ENCODE results near the gene RETREG1. TPM values are rescaled to one million over a fixed set of nuclear protein-coding genes. Genes with fewer than 3 reads are reported as not detected.
A peak's percentile ranks its signal among the peaks of the same experiment; 100 is the strongest.

Gene RETREG1
- total and polyA plus RNA-seq, 2 experiments from 2014 or later: 2.3 to 3.6 TPM

DNA sequence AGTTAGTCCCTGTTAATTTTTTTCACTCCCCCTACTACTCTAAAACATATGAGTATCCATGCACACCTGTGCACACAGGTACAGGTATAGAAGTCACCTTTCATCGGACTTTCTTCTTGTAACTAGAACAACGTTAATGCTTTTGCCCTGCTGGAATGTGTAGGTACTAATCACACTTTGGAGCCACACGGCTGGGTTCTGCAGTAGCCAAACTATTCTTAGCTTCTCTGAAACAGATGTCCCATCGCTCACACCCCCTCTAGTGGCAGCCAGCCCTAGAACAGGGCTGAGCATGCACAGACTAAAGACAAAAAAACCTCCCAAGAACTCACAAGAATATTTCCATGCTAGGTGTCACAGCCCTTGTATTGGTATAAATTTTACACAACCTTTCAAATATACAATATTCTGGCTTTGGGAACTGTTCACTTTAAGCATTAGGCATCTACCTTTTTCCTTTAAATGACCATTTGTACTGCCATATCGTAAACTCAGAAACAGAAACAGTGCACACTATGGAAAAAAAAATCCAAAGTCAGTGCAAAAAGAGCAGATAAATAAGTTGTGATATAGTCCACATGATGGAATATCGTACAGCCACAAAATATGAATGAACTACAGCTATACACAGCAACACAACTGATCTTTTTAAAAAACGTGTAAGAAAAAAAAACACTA is 64.0 kb downstream of the RETREG1 start:
- Histone ChIP-seq H3K4me3 (no peak overlapping the region), H3K9me2 (ENCODE audit: insufficient read depth) (no peaks in the 10 kb centered on the region), H3K4me2 (no peak overlapping the region), H2AFZ (no peak overlapping the region), H3K27ac (ENCODE audit: low read depth) (no peak overlapping the region), H3K27me3 (ENCODE audit: insufficient read depth) (no peaks in the 10 kb centered on the region), H4K20me1 (replicated peaks; ENCODE audit: insufficient read depth) (no peaks in the 10 kb centered on the region), H3F3A (replicated peaks; ENCODE audit: low read depth) (no peaks in the 10 kb centered on the region), H3K36me3 (ENCODE audit: insufficient read depth) (no peaks in the 10 kb centered on the region), H3K4me1 (ENCODE audit: insufficient read depth) (no peaks in the 10 kb centered on the region), H3K79me2 (replicated peaks; ENCODE audit: insufficient read depth) (no peaks in the 10 kb centered on the region)
- peaks cover 3% of the 10 kb centered on the region for H3K4me1 Mint-ChIP-seq
- peak; percentile 99 for ATAC-seq
- H3K36me3 Mint-ChIP-seq (ENCODE audit: low read depth): no peaks in the 10 kb centered on the region
- DNase-seq (ENCODE audit: low spot score): peak; percentile 93
- H3K4me3 Mint-ChIP-seq: no peak overlapping the region
- no peaks in the 10 kb centered on the region; the same call in 2 of the 3 replicates for H3K9me3 Mint-ChIP-seq
- no peak for TF ChIP-seq EZH2 (IDR thresholded peaks at IDR 0.05; ENCODE audit: low read depth, unreplicated experiment)
- TF ChIP-seq ZNF331 (CRISPR knock-in tag; IDR thresholded peaks at IDR 0.05; ENCODE audit: low read depth): peak; percentile 89
- TF ChIP-seq EZH2phosphoT487 (IDR thresholded peaks at IDR 0.05; ENCODE audit: unreplicated experiment): no peak
- no peak for TF ChIP-seq STAT1 (IDR thresholded peaks at IDR 0.05; ENCODE audit: unreplicated experiment)
- no peak for TF ChIP-seq CREB1 (CRISPR knock-in tag; IDR thresholded peaks at IDR 0.05; ENCODE audit: low read depth)
- no peak for TF ChIP-seq ZNF114 (CRISPR knock-in tag; IDR thresholded peaks at IDR 0.05)
- TF ChIP-seq, protein P1, sequence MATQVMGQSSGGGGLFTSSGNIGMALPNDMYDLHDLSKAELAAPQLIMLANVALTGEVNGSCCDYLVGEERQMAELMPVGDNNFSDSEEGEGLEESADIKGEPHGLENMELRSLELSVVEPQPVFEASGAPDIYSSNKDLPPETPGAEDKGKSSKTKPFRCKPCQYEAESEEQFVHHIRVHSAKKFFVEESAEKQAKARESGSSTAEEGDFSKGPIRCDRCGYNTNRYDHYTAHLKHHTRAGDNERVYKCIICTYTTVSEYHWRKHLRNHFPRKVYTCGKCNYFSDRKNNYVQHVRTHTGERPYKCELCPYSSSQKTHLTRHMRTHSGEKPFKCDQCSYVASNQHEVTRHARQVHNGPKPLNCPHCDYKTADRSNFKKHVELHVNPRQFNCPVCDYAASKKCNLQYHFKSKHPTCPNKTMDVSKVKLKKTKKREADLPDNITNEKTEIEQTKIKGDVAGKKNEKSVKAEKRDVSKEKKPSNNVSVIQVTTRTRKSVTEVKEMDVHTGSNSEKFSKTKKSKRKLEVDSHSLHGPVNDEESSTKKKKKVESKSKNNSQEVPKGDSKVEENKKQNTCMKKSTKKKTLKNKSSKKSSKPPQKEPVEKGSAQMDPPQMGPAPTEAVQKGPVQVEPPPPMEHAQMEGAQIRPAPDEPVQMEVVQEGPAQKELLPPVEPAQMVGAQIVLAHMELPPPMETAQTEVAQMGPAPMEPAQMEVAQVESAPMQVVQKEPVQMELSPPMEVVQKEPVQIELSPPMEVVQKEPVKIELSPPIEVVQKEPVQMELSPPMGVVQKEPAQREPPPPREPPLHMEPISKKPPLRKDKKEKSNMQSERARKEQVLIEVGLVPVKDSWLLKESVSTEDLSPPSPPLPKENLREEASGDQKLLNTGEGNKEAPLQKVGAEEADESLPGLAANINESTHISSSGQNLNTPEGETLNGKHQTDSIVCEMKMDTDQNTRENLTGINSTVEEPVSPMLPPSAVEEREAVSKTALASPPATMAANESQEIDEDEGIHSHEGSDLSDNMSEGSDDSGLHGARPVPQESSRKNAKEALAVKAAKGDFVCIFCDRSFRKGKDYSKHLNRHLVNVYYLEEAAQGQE (IDR thresholded peaks at IDR 0.05; ENCODE audit: unreplicated experiment): no peak
- no peak for TF ChIP-seq NANOG (IDR thresholded peaks at IDR 0.05; ENCODE audit: borderline replicate concordance)
- TF ChIP-seq, protein P2, sequence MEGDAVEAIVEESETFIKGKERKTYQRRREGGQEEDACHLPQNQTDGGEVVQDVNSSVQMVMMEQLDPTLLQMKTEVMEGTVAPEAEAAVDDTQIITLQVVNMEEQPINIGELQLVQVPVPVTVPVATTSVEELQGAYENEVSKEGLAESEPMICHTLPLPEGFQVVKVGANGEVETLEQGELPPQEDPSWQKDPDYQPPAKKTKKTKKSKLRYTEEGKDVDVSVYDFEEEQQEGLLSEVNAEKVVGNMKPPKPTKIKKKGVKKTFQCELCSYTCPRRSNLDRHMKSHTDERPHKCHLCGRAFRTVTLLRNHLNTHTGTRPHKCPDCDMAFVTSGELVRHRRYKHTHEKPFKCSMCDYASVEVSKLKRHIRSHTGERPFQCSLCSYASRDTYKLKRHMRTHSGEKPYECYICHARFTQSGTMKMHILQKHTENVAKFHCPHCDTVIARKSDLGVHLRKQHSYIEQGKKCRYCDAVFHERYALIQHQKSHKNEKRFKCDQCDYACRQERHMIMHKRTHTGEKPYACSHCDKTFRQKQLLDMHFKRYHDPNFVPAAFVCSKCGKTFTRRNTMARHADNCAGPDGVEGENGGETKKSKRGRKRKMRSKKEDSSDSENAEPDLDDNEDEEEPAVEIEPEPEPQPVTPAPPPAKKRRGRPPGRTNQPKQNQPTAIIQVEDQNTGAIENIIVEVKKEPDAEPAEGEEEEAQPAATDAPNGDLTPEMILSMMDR (conservative IDR thresholded peaks at IDR 0.05; ENCODE audit: low read depth in 2 of 2): peak; percentile 86 to 89
- no peak for TF ChIP-seq POLR2AphosphoS5 (IDR thresholded peaks at IDR 0.05; ENCODE audit: low read depth)
- TF ChIP-seq ETS1 (IDR thresholded peaks at IDR 0.05): no peak
- TF ChIP-seq, protein P3, sequence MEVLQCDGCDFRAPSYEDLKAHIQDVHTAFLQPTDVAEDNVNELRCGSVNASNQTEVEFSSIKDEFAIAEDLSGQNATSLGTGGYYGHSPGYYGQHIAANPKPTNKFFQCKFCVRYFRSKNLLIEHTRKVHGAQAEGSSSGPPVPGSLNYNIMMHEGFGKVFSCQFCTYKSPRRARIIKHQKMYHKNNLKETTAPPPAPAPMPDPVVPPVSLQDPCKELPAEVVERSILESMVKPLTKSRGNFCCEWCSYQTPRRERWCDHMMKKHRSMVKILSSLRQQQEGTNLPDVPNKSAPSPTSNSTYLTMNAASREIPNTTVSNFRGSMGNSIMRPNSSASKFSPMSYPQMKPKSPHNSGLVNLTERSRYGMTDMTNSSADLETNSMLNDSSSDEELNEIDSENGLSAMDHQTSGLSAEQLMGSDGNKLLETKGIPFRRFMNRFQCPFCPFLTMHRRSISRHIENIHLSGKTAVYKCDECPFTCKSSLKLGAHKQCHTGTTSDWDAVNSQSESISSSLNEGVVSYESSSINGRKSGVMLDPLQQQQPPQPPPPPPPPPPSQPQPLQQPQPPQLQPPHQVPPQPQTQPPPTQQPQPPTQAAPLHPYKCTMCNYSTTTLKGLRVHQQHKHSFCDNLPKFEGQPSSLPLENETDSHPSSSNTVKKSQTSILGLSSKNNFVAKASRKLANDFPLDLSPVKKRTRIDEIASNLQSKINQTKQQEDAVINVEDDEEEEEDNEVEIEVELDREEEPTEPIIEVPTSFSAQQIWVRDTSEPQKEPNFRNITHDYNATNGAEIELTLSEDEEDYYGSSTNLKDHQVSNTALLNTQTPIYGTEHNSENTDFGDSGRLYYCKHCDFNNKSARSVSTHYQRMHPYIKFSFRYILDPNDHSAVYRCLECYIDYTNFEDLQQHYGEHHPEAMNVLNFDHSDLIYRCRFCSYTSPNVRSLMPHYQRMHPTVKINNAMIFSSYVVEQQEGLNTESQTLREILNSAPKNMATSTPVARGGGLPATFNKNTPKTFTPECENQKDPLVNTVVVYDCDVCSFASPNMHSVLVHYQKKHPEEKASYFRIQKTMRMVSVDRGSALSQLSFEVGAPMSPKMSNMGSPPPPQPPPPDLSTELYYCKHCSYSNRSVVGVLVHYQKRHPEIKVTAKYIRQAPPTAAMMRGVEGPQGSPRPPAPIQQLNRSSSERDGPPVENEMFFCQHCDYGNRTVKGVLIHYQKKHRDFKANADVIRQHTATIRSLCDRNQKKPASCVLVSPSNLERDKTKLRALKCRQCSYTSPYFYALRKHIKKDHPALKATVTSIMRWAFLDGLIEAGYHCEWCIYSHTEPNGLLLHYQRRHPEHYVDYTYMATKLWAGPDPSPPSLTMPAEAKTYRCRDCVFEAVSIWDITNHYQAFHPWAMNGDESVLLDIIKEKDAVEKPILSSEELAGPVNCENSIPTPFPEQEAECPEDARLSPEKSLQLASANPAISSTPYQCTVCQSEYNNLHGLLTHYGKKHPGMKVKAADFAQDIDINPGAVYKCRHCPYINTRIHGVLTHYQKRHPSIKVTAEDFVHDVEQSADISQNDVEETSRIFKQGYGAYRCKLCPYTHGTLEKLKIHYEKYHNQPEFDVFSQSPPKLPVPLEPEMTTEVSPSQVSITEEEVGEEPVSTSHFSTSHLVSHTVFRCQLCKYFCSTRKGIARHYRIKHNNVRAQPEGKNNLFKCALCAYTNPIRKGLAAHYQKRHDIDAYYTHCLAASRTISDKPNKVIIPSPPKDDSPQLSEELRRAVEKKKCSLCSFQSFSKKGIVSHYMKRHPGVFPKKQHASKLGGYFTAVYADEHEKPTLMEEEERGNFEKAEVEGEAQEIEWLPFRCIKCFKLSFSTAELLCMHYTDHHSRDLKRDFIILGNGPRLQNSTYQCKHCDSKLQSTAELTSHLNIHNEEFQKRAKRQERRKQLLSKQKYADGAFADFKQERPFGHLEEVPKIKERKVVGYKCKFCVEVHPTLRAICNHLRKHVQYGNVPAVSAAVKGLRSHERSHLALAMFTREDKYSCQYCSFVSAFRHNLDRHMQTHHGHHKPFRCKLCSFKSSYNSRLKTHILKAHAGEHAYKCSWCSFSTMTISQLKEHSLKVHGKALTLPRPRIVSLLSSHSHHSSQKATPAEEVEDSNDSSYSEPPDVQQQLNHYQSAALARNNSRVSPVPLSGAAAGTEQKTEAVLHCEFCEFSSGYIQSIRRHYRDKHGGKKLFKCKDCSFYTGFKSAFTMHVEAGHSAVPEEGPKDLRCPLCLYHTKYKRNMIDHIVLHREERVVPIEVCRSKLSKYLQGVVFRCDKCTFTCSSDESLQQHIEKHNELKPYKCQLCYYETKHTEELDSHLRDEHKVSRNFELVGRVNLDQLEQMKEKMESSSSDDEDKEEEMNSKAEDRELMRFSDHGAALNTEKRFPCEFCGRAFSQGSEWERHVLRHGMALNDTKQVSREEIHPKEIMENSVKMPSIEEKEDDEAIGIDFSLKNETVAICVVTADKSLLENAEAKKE (CRISPR knock-in tag; IDR thresholded peaks at IDR 0.05): no peak
- no peak for TF ChIP-seq JUNB (IDR thresholded peaks at IDR 0.05; ENCODE audit: unreplicated experiment)
- H3K27ac Mint-ChIP-seq: no peak overlapping the region
- H3K27me3 Mint-ChIP-seq (ENCODE audit: insufficient read depth, low read depth, poor library complexity): peaks cover 2% of the 10 kb centered on the region

All from GM23338 (cell line).